ENCODE data around the gene UBR3.
"Not testable (repeated sequence)": the region's sequence is repeated elsewhere in the genome, so short reads cannot be mapped to it uniquely, and the experiment has no call there.

Gene UBR3

GRCh38 chr2:169865492-169865891 lies 38.2 kb downstream of the UBR3 start:
- DNase-seq (ENCODE audit: extremely low read depth, low read depth), result no peak
- TF ChIP-seq CTCF (IDR thresholded peaks at IDR 0.05; ENCODE audit: low read depth, low read length), result no peak

GRCh38 chr2:169866230-169866629 lies 39.0 kb downstream of the UBR3 start:
- DNase-seq (ENCODE audit: extremely low read depth, low read depth), result not testable (repeated sequence)

- TF ChIP-seq CTCF (IDR thresholded peaks at IDR 0.05; ENCODE audit: low read depth, low read length), result no peak
- DNase-seq (ENCODE audit: extremely low read depth, low read depth), result no peak
Measured at GRCh38 chr2:169867579-169867978, 40.3 kb downstream of the UBR3 start.

GRCh38 chr2:169868951-169869350 lies 41.7 kb downstream of the UBR3 start:
- DNase-seq (ENCODE audit: extremely low read depth, low read depth), result no peak
- no peak for TF ChIP-seq CTCF (IDR thresholded peaks at IDR 0.05; ENCODE audit: low read depth, low read length)

GRCh38 chr2:169871369-169871768 lies 44.1 kb downstream of the UBR3 start:
- not testable (repeated sequence) for DNase-seq (ENCODE audit: extremely low read depth, low read depth)

- DNase-seq (ENCODE audit: extremely low read depth, low read depth), result no peak
- no peak for TF ChIP-seq CTCF (IDR thresholded peaks at IDR 0.05; ENCODE audit: low read depth, low read length)
Measured at GRCh38 chr2:169871994-169872393, 44.7 kb downstream of the UBR3 start.

- TF ChIP-seq CTCF (IDR thresholded peaks at IDR 0.05; ENCODE audit: low read depth, low read length), result peak; percentile 34
- no peak for DNase-seq (ENCODE audit: extremely low read depth, low read depth)
Measured at GRCh38 chr2:169877398-169877797, 50.1 kb downstream of the UBR3 start.

- no peak for DNase-seq (ENCODE audit: extremely low read depth, low read depth)
- TF ChIP-seq CTCF (IDR thresholded peaks at IDR 0.05; ENCODE audit: low read depth, low read length), result no peak
Measured at GRCh38 chr2:169887120-169887519, 59.9 kb downstream of the UBR3 start.

All from AG09319 (cell line).